ENCODE data around the gene ABCC1. TPM values are rescaled to one million over a fixed set of nuclear protein-coding genes. Genes with fewer than 3 reads are reported as not detected.

The ABCC1 gene
- total RNA-seq, 2 experiments from 2014 or later, result 64.5 to 67.6 TPM

DNA sequence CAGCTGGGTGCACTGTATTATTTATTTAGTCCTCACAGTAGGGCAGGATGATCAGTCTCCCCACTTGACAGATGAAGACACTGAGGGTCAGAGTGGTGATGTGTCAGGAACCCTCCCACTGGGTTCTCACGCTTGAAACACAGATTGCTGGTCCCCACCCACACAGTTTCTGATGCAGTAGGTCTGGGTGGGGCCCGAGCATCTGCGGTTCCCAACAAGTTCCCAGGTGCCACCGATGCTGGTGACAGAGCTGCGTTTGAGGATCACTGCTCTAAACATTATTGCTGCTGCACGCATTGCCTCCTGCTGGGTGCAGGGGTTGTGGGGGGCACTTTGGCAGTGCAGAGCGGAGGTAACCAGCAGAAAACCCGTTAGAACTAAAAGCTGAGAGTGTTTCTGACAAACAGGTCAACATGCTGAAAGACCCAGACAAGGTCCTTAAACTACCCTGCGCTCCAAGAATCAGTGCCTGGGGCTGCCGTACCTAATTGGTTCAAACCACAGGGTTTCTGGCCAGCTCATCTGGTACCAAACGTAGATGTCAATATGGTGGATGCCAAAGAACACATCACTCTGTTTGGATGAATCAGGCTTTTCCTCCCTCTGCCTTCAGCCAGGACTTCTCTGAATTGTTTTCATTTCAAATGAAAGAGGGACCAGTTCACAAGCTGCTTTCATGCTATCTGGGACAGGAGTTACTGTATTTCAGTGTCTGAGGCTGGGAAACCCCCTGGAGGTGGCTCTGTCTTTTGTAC lies 76.0 kb downstream of the ABCC1 start:
- Mint-ChIP-seq H3K27me3 (no peaks in the 10 kb centered on the region), H3K36me3 (ENCODE audit: low read depth) (peaks cover 23% of the 10 kb centered on the region), H3K9me3 (no peaks in the 10 kb centered on the region), H3K4me3 (peak overlapping the region; percentile 20), H3K27ac (peak overlapping the region; percentile 85), H3K4me1 (ENCODE audit: low read depth) (peaks cover 35% of the 10 kb centered on the region)
- TF ChIP-seq, protein P1, sequence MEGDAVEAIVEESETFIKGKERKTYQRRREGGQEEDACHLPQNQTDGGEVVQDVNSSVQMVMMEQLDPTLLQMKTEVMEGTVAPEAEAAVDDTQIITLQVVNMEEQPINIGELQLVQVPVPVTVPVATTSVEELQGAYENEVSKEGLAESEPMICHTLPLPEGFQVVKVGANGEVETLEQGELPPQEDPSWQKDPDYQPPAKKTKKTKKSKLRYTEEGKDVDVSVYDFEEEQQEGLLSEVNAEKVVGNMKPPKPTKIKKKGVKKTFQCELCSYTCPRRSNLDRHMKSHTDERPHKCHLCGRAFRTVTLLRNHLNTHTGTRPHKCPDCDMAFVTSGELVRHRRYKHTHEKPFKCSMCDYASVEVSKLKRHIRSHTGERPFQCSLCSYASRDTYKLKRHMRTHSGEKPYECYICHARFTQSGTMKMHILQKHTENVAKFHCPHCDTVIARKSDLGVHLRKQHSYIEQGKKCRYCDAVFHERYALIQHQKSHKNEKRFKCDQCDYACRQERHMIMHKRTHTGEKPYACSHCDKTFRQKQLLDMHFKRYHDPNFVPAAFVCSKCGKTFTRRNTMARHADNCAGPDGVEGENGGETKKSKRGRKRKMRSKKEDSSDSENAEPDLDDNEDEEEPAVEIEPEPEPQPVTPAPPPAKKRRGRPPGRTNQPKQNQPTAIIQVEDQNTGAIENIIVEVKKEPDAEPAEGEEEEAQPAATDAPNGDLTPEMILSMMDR (IDR thresholded peaks at IDR 0.05), result no peak
- ChIA-PET CTCF (interaction anchor here (1.1 kb wide), 2 partner anchors 137 to 175 kb away, joined by 3 to 4 read pairs; partner anchors contain the start of gene CEP20), POLR2A (interaction anchor here (0.9 to 1.4 kb wide), 5 partner anchors 8 to 137 kb away, joined by 3 to 5 read pairs (median 4); partner anchors contain the start of gene CEP20)
- intact Hi-C loops (cut with micrococcal nuclease), result loop anchor here (10.0 kb wide), 1 partner anchor 61 kb away; no protein-coding TSS in a partner anchor
- peak; percentile 74 for DNase-seq
- ATAC-seq, result peak; percentile 81

DNA sequence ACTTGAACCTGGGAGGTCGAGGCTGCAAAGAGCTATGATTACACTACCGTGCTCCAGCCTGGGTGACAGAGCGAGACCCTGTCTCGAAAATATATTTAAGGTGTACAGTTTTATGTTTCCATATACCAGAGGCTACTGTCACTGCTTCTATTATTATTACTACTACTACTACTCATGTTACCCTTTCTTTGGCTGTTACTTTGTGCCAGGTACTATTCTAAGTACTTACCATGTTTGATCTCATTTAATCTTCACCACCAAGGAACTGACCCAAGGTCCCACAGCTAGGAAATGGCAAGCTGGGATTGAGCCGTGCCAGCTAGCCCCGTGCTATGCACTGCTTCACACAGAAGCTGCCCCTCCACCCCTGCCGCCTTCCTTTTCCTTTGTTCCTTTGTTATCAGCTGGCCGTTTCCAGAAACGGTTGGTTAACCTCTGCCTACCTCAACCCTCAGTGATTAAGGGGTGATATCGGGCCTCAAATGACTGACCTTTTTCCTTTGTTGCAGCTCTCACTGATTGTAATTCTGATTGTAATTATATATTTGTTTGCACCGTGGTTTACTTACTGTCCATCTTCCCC lies 78.4 kb downstream of the ABCC1 start:
- Mint-ChIP-seq H3K9me3 (no peaks in the 10 kb centered on the region), H3K4me3 (no peak overlapping the region), H3K4me1 (ENCODE audit: low read depth) (peaks cover 41% of the 10 kb centered on the region), H3K27ac (peak overlapping the region; percentile 36), H3K27me3 (no peaks in the 10 kb centered on the region), H3K36me3 (ENCODE audit: low read depth) (peaks cover 24% of the 10 kb centered on the region)
- DNase-seq (no peak), ATAC-seq (no peak)
- intact Hi-C loops (cut with micrococcal nuclease), result loop anchor here (10.0 kb wide), 1 partner anchor 63 kb away; no protein-coding TSS in a partner anchor
- TF ChIP-seq, protein P1 (IDR thresholded peaks at IDR 0.05), result no peak
- CTCF ChIA-PET, result interaction anchor here (1.1 to 1.3 kb wide), 2 partner anchors 80 to 83 kb away, joined by 3 read pairs; no protein-coding TSS in a partner anchor
- POLR2A ChIA-PET, result interaction anchor here (0.6 to 1.0 kb wide), 2 partner anchors 78 to 135 kb away, joined by 3 read pairs; no protein-coding TSS in a partner anchor

DNA sequence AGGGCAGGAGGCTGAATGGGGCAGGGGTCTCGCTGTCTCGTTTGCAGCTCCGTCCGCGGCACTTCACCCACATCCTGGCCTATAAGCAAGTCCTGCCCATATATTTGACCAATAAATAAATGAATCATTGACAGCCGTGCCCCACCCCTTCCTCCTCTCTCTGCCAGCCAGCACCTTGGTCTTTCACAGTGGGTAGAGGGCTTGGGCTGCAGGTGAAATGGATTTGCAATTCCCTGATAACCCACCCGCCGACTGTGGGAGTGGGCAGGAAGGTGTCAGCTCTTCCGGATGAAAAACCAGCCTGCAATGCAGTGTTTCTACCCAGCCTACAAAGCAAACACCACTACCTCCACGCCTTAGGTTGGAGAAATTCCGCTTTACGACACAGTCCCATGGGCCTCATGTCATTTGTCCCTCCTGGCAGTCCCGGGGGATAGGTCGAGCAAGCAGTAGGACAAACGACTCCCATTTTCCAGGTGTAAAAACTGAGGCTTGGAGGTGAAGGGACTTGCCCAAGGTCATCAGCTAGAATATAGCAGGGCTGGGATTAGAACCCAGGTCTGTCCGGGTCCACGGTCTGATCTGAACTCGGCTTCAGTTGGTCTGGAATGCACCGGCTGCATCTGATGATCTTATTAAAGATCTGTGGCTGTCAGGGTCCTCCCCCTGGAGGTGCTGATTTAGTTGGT lies 79.0 kb downstream of the ABCC1 start:
- Mint-ChIP-seq H3K4me3 (no peak overlapping the region), H3K27ac (peak overlapping the region; percentile 36), H3K27me3 (no peaks in the 10 kb centered on the region), H3K9me3 (no peaks in the 10 kb centered on the region), H3K36me3 (ENCODE audit: low read depth) (peaks cover 19% of the 10 kb centered on the region), H3K4me1 (ENCODE audit: low read depth) (peaks cover 43% of the 10 kb centered on the region)
- DNase-seq (no peak), ATAC-seq (no peak)
- ChIA-PET POLR2A (interaction anchor here (0.6 kb wide), 1 partner anchor 78 kb away, joined by 3 read pairs; no protein-coding TSS in a partner anchor), CTCF (interaction anchor here (1.1 kb wide), 1 partner anchor 81 kb away, joined by 3 read pairs; no protein-coding TSS in a partner anchor)
- TF ChIP-seq, protein P1 (IDR thresholded peaks at IDR 0.05), result no peak
- intact Hi-C loops (cut with micrococcal nuclease), result loop anchor here (10.0 kb wide), 1 partner anchor 64 kb away; no protein-coding TSS in a partner anchor

DNA sequence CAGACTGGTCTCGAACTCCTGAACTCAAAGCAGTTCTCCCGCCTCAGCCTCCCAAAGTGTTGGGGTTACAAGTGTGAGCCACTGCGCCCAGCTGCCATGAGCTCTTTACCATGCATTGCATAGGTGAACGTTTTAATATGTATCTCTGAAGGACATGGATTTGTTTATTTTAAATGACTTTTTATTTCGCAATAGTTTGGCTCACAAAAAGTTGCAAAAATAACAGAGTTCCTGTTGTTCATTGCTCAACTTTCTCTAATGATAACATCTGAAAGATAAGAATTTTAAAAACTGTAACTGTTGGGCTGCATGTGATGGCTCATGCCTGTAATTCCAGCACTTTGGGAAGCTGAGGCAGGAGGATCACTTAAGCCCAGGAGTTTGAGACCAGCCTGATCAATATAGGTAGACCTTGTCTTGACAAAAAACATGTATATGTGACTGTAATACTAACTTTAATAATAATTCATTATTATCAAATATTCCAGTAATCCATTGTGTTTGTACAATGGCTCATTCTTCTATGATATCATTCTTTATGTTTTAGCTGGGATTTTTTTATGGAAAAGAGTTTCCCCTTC lies 80.1 kb downstream of the ABCC1 start:
- TF ChIP-seq, protein P1 (IDR thresholded peaks at IDR 0.05), result no peak
- ChIA-PET POLR2A (interaction anchor here (1.5 kb wide), 1 partner anchor 10 kb away, joined by 4 read pairs; no protein-coding TSS in a partner anchor), CTCF (interaction anchor here (1.5 kb wide), 1 partner anchor 157 kb away, joined by 5 read pairs; no protein-coding TSS in a partner anchor)
- H3K36me3 Mint-ChIP-seq (ENCODE audit: low read depth), result peaks cover 19% of the 10 kb centered on the region
- H3K27ac Mint-ChIP-seq, result no peak overlapping the region
- H3K4me3 Mint-ChIP-seq, result no peak overlapping the region
- ATAC-seq, result no peak
- DNase-seq, result no peak
- H3K9me3 Mint-ChIP-seq, result no peaks in the 10 kb centered on the region
- intact Hi-C loops (cut with micrococcal nuclease), result loop anchor here (10.0 kb wide), 1 partner anchor 65 kb away; no protein-coding TSS in a partner anchor
- H3K27me3 Mint-ChIP-seq, result no peaks in the 10 kb centered on the region
- H3K4me1 Mint-ChIP-seq (ENCODE audit: low read depth), result peaks cover 38% of the 10 kb centered on the region

Measured in activated CD8-positive, alpha-beta T cell treated with anti-CD3 and anti-CD28 coated beads for 36 hours (primary cell).